WTC11 (cell line): Measurements from ENCODE around the gene MESP1. TPM values are rescaled to one million over a fixed set of nuclear protein-coding genes. Genes with fewer than 3 reads are reported as not detected.

Source experiments
- ATAC-seq: fragments of 200-7000 bp; cut with Tn5 transposase; 2 replicates; pipeline ENCODE4 v1.10.0; 2021; ENCODE audit warnings: mild to moderate bottlenecking, moderate library complexity
- CTCF ChIA-PET: fragments of 300-600 bp; sonication (Branson Sonifier 250); formaldehyde crosslinking; loops from one replicate; lab custom pipeline; 2021; ENCODE audit warnings: antibody characterized with exemption; lab: Charles Lee
- POLR2A ChIA-PET: fragments of 350-600 bp; sonication (Branson Sonifier 250); formaldehyde crosslinking; loops from one replicate; lab custom pipeline; 2021; ENCODE audit warnings: antibody characterized with exemption; lab: Charles Lee
- DNase-seq: peaks from one replicate; pipeline ENCODE4 v3.0.0; 2021; ENCODE audit warnings: low spot score
- H3K27ac Mint-ChIP-seq: 2 replicates; pipeline ENCODE4 v1.8.0; 2021; ENCODE audit warnings: mixed read lengths
- H3K27me3 Mint-ChIP-seq: 2 replicates; pipeline ENCODE4 v1.8.0; 2021; ENCODE audit warnings: low read depth, mild to moderate bottlenecking, moderate library complexity, mixed read lengths
- H3K36me3 Mint-ChIP-seq: 2 replicates; pipeline ENCODE4 v1.8.0; 2021; ENCODE audit warnings: mixed read lengths
- H3K4me1 Mint-ChIP-seq: 2 replicates; pipeline ENCODE4 v1.8.0; 2022; ENCODE audit warnings: mixed read lengths
- H3K4me3 Mint-ChIP-seq: 2 replicates; pipeline ENCODE4 v1.8.0; 2021; ENCODE audit warnings: mild to moderate bottlenecking, moderate library complexity, mixed read lengths
- H3K9me3 Mint-ChIP-seq: 2 replicates; pipeline ENCODE4 v1.8.0; 2021; ENCODE audit warnings: mixed read lengths
- E2F1 ChIP-seq: sonication (generic); formaldehyde crosslinking; IDR thresholded peaks from 2 replicates; pipeline ENCODE4 v1.8.0; 2022; ENCODE audit warnings: mild to moderate bottlenecking, missing genetic modification reagents
- ELF4 ChIP-seq: sonication (generic); formaldehyde crosslinking; IDR thresholded peaks from 2 replicates; pipeline ENCODE4 v1.8.1; 2022; ENCODE audit warnings: low read depth, mild to moderate bottlenecking, moderate library complexity, missing genetic modification reagents
- NFYB ChIP-seq: sonication (generic); formaldehyde crosslinking; conservative IDR thresholded peaks from 2 replicates; pipeline ENCODE4 v1.8.0; 2022; ENCODE audit warnings: low read depth, missing genetic modification reagents
- NR2C2 ChIP-seq: sonication (generic); formaldehyde crosslinking; IDR thresholded peaks from 2 replicates; pipeline ENCODE4 v1.8.0; 2022; ENCODE audit warnings: mild to moderate bottlenecking, missing genetic modification reagents
- OVOL2 ChIP-seq: fragments of 250-450 bp; sonication (Bioruptor Pico); IDR thresholded peaks from 2 replicates; pipeline ENCODE4 v1.9.0; 2021; ENCODE audit warnings: mild to moderate bottlenecking, borderline replicate concordance
- PRDM15 ChIP-seq: sonication (generic); formaldehyde crosslinking; IDR thresholded peaks from 2 replicates; pipeline ENCODE4 v1.8.0; 2022; ENCODE audit warnings: missing genetic modification reagents
- PRRX2 ChIP-seq: fragments of 250-450 bp; sonication (Bioruptor Pico); IDR thresholded peaks from 2 replicates; pipeline ENCODE4 v1.8.0; 2021; ENCODE audit warnings: mild to moderate bottlenecking
- ZNF281 ChIP-seq: sonication (generic); formaldehyde crosslinking; IDR thresholded peaks from 2 replicates; pipeline ENCODE4 v1.8.0; 2023; ENCODE audit warnings: mild to moderate bottlenecking, missing genetic modification reagents
- ZNF317 ChIP-seq: sonication (generic); formaldehyde crosslinking; IDR thresholded peaks from 2 replicates; pipeline ENCODE4 v1.8.1; 2023; ENCODE audit warnings: low read depth, mild to moderate bottlenecking, moderate library complexity, missing genetic modification reagents, borderline replicate concordance
- total RNA-seq: library from RNA; stranded (reverse); gene quantifications from 3 replicates; pipeline ENCODE4 v1.2.3, GENCODE V29; 2021
- TF ChIP-seq, protein P1 (sequence below): sonication (generic); formaldehyde crosslinking; IDR thresholded peaks from 2 replicates; pipeline ENCODE4 v1.8.0; 2022; ENCODE audit warnings: mild to moderate bottlenecking, missing genetic modification reagents
- TF ChIP-seq, protein P2 (sequence below): sonication (generic); formaldehyde crosslinking; IDR thresholded peaks from 2 replicates; pipeline ENCODE4 v1.8.1; 2022; ENCODE audit warnings: low read depth, missing genetic modification reagents, borderline replicate concordance
- TF ChIP-seq, protein P3 (sequence below): fragments of 250-450 bp; sonication (Bioruptor Pico); IDR thresholded peaks from 2 replicates; pipeline ENCODE4 v1.9.0; 2021; ENCODE audit warnings: mild to moderate bottlenecking, borderline replicate concordance

The MESP1 gene
- total RNA-seq, 1 experiment from 2014 or later: 0.50 TPM

DNA sequence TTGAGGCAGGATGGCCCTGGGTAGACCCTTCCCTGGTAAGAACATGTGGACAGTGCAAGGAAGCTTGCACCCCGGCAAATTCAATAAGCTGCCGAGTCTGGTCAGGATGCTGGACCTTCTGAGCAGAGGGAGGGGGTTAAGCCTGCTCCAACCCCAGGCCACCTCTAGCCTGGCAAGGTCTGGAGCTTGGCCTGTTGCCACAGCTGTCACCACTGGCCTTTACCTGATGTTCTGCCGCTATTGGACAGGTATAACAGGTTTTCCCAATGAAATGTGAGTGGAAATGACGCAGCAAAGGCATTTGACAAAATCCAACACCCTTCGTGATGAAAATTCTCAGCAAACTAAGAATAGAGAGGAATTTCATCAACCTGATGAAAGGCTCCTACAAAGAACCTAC, 699 bp upstream of the MESP1 start:
- TF ChIP-seq ELF4 (CRISPR knock-in tag) (no peak), PRDM15 (CRISPR knock-in tag) (no peak), ZNF317 (no peak), ZNF281 (CRISPR knock-in tag) (no peak), PRRX2 (CRISPR knock-in tag) (no peak), E2F1 (CRISPR knock-in tag) (no peak), NFYB (no peak)
- TF ChIP-seq, protein P1, sequence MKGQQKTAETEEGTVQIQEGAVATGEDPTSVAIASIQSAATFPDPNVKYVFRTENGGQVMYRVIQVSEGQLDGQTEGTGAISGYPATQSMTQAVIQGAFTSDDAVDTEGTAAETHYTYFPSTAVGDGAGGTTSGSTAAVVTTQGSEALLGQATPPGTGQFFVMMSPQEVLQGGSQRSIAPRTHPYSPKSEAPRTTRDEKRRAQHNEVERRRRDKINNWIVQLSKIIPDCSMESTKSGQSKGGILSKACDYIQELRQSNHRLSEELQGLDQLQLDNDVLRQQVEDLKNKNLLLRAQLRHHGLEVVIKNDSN (CRISPR knock-in tag): no peak
- TF ChIP-seq, protein P2, sequence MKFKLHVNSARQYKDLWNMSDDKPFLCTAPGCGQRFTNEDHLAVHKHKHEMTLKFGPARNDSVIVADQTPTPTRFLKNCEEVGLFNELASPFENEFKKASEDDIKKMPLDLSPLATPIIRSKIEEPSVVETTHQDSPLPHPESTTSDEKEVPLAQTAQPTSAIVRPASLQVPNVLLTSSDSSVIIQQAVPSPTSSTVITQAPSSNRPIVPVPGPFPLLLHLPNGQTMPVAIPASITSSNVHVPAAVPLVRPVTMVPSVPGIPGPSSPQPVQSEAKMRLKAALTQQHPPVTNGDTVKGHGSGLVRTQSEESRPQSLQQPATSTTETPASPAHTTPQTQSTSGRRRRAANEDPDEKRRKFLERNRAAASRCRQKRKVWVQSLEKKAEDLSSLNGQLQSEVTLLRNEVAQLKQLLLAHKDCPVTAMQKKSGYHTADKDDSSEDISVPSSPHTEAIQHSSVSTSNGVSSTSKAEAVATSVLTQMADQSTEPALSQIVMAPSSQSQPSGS (CRISPR knock-in tag): no peak
- peaks cover 20% of the 10 kb centered on the region; the same call in 1 of the 2 replicates for H3K4me1 Mint-ChIP-seq
- no peak for ATAC-seq
- no peak overlapping the region for H3K4me3 Mint-ChIP-seq
- H3K9me3 Mint-ChIP-seq: no peaks in the 10 kb centered on the region
- POLR2A ChIA-PET: no interaction called here
- peaks cover 44% of the 10 kb centered on the region for H3K27me3 Mint-ChIP-seq
- CTCF ChIA-PET: interaction anchor here (1.0 to 6.7 kb wide), 6 partner anchors 9 to 498 kb away, joined by 3 to 54 read pairs (median 13); no protein-coding TSS in a partner anchor
- no peak overlapping the region for H3K27ac Mint-ChIP-seq
- no peaks in the 10 kb centered on the region for H3K36me3 Mint-ChIP-seq
- no peak for DNase-seq

DNA sequence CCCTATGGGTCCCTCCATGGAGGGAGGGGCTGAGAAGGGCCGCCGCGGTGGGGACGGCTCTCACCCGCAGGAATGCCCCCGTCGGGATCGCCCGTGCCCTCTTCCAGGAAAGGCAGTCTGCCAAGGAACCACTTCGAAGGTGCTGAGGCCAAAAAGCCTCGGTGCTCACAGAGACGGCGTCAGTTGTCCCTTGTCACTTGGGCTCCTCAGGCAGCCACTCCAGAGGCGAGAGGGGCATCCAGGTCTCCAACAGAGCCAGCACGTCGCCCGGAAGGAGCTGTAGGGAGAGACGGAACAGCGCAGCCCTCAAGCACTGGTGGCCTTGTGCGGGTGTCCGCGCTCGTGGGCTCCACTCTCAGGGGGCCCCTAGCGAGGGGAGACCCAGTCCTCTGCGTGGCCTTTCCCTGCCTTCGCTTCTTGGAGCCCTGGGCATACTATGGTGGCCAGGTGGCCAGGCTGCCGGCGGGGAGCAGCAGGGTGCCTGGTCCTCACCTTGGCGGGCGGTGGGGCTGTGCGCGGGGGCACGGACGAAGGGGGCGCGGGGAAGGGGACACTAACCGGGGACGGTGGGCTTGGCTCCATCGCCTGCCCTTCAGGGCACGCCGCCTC, 994 bp downstream of the MESP1 start:
- Mint-ChIP-seq H3K4me1 (peaks cover 20% of the 10 kb centered on the region; the same call in 1 of the 2 replicates), H3K36me3 (no peaks in the 10 kb centered on the region), H3K27ac (no peak overlapping the region), H3K9me3 (no peaks in the 10 kb centered on the region)
- no peak for ATAC-seq
- TF ChIP-seq NR2C2 (no peak), OVOL2 (CRISPR knock-in tag) (no peak)
- TF ChIP-seq, protein P3, sequence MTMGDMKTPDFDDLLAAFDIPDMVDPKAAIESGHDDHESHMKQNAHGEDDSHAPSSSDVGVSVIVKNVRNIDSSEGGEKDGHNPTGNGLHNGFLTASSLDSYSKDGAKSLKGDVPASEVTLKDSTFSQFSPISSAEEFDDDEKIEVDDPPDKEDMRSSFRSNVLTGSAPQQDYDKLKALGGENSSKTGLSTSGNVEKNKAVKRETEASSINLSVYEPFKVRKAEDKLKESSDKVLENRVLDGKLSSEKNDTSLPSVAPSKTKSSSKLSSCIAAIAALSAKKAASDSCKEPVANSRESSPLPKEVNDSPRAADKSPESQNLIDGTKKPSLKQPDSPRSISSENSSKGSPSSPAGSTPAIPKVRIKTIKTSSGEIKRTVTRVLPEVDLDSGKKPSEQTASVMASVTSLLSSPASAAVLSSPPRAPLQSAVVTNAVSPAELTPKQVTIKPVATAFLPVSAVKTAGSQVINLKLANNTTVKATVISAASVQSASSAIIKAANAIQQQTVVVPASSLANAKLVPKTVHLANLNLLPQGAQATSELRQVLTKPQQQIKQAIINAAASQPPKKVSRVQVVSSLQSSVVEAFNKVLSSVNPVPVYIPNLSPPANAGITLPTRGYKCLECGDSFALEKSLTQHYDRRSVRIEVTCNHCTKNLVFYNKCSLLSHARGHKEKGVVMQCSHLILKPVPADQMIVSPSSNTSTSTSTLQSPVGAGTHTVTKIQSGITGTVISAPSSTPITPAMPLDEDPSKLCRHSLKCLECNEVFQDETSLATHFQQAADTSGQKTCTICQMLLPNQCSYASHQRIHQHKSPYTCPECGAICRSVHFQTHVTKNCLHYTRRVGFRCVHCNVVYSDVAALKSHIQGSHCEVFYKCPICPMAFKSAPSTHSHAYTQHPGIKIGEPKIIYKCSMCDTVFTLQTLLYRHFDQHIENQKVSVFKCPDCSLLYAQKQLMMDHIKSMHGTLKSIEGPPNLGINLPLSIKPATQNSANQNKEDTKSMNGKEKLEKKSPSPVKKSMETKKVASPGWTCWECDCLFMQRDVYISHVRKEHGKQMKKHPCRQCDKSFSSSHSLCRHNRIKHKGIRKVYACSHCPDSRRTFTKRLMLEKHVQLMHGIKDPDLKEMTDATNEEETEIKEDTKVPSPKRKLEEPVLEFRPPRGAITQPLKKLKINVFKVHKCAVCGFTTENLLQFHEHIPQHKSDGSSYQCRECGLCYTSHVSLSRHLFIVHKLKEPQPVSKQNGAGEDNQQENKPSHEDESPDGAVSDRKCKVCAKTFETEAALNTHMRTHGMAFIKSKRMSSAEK (CRISPR knock-in tag): no peak
- TF ChIP-seq, all 79 proteins: peak for 0
- DNase-seq: no peak
- ChIA-PET CTCF (interaction anchor here (0.8 to 6.7 kb wide), 13 partner anchors 9 to 391 kb away, joined by 3 to 54 read pairs (median 4); no protein-coding TSS in a partner anchor), POLR2A (interaction anchor here (1.7 kb wide), 1 partner anchor 10 kb away, joined by 4 read pairs; no protein-coding TSS in a partner anchor)
- peak overlapping the region; percentile 62 for H3K4me3 Mint-ChIP-seq
- peaks cover 34% of the 10 kb centered on the region for H3K27me3 Mint-ChIP-seq
